Psoas muscle (tissue), 8 donors: ENCODE measurements around the gene CSRNP3. TPM values are rescaled to one million over a fixed set of nuclear protein-coding genes. Genes with fewer than 3 reads are reported as not detected.
"Not testable (repeated sequence)": the region's sequence is repeated elsewhere in the genome, so short reads cannot be mapped to it uniquely, and the experiment has no call there.

Source experiments
- ATAC-seq, 4 donors: fragments of 200-7000 bp; cut with Tn5 transposase; one replicate each; pipeline ENCODE4 v1.9.1; 2020; ENCODE audit warnings: moderate library complexity in 3 of 4, mild to moderate bottlenecking in 2 of 4
- DNase-seq, 2 donors: peaks; one replicate each; pipeline ENCODE4 v3.0.0-alpha.2; 2020
- H3K27ac ChIP-seq: fragments of 200-600 bp; one replicate; pipeline ENCODE4 v1.8.0; 2022
- H3K27me3 ChIP-seq, 3 donors: fragments of 200-600 bp in 1 of 3; one replicate each; pipeline versions ENCODE4 v1.6.1 to v1.8.0; 2013 to 2022; ENCODE audit warnings: low read length in 2 of 3, mild to moderate bottlenecking in 2 of 3, moderate library complexity in 1 of 3; ENCODE audit not compliant: insufficient read depth in 3 of 3
- H3K36me3 ChIP-seq, 2 donors: fragments of 200-600 bp in 1 of 2; one replicate each; pipeline versions ENCODE4 v1.6.1 to v1.8.0; 2013 to 2022; ENCODE audit warnings: low read depth in 1 of 2, mild to moderate bottlenecking in 1 of 2, moderate library complexity in 1 of 2; ENCODE audit not compliant: insufficient read depth in 1 of 2
- H3K4me1 ChIP-seq: fragments of 200-600 bp; one replicate; pipeline ENCODE4 v1.8.0; 2022
- H3K4me3 ChIP-seq: fragments of 200-600 bp; one replicate; pipeline ENCODE4 v1.8.0; 2022; ENCODE audit warnings: mild to moderate bottlenecking
- H3K9me3 ChIP-seq: fragments of 200-600 bp; one replicate; pipeline ENCODE4 v1.8.0; 2022
- WGBS, 3 donors: extraction: QIAGEN DNeasy Blood & Tissue Kit; methylation state at CpG; one replicate each; pipeline versions ENCODE4 v1.1.6 to v1.1.7; 2013; 5-methylcytosine and 5-hydroxymethylcytosine counted together
- intact Hi-C, 2 donors: fragments of 100-400 bp; cut with DNase I; formaldehyde crosslinking; loops; one replicate each; pipeline versions ENCODE4 v1.11.0 to v1.14.2; 2022
- polyA plus RNA-seq, 3 donors: library from polyadenylated mRNA; stranded (reverse); fragments of 200-250 nt; gene quantifications; one replicate each; pipeline ENCODE4 v1.2.3, GENCODE V29; 2013
- total RNA-seq, 4 donors: library from RNA; stranded (reverse); fragmentation: NEBNext Ultra II Directional in 2 of 4; extraction: Animal tissue kit (Norgen Biotek cat#: 25700) in 2 of 4; gene quantifications; one replicate each; pipeline versions ENCODE4 v1.2.1 to v1.2.4, GENCODE V29; 2021 to 2023
- TF ChIP-seq, protein P1 (sequence below): fragments of 200-600 bp; IDR thresholded peaks from one replicate; pipeline ENCODE4 v1.8.0; 2022; ENCODE audit warnings: antibody characterized with exemption
- donor health status: healthy with polysubstance abuse.
- donor health status: DM: no; HTN: no; CAD: no; lungs with moderate emphysema.
- donor health status: Bipolar disorder and iron deficiency.
- donor health status: healthy.
- donor health status: DM: yes; HTN: yes; CAD: no.
- donor health status: DM: no; HTN: no; CAD: no.
- donor health status: DM: no; HTN: no; CAD: no.
- donor health status: DM: yes; HTN: yes; CAD: no.

CSRNP3 gene
- total and polyA plus RNA-seq, 7 donors = 0.04 to 1.6 (median 0.13) TPM; not detected in 1

DNA sequence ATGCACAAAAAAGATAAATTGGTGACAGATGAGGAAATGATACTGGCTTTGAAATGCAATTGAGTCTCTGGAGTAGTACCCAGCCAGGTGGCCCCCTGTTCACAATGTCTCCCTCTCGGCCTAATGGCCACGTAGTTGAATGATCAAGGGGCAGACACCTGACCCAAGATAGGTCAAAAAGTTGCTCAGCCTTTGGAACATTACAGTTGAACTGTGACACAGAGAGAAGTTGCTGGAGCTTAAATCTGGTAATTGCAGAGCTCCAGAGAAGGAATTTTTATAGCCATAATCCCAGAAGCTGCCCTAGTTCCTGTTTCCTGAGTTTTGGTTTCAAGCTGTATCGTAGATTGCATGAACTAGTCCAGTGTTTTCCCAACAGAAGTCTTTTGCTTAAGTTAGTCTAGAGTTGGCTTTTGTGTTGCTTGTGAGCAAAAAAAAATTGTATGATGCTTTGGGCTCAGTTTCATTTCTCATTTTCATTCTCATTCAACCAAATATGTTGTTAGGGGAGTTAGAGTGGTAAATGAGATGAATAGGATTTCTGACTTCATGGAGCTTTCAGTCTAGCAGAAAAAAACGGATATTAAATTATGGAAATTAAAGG, 117.9 kb downstream of the CSRNP3 start:
- intact Hi-C loops = no loop called here
- no peaks in the 10 kb centered on the region for H3K36me3 ChIP-seq

DNA sequence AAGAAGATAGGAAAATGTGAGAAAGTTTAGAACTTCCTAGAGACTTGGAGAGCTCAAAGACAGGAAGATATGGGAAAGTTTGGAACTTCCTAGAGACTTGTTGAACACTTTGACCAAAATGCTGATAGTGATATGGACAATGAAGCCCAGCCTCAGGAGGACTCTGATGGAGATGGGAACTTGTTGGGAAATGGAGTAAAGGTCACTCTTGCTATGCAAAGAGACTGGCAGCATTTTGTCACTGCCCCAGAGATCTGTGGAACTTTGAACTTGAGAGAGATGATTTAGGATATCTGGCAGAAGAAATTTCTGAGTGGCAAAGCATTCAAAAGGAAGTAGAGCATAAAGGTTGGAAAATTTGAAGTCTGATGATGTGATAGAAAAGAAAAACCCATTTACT, 121.5 kb downstream of the CSRNP3 start:
- H3K4me3 ChIP-seq, H3K36me3 ChIP-seq, H3K4me1 ChIP-seq, H3K27ac ChIP-seq, intact Hi-C loops, ATAC-seq, H3K9me3 ChIP-seq, DNase-seq, H3K27me3 ChIP-seq: not testable (repeated sequence)

More for the DNA sequence above, 117.9 kb downstream of the CSRNP3 start:
- Histone ChIP-seq H3K9me3 (no peaks in the 10 kb centered on the region), H3K4me1 (no peaks in the 10 kb centered on the region), H3K4me3 (no peak overlapping the region), H3K27me3 (no peaks in the 10 kb centered on the region), H3K27ac (no peak overlapping the region)
- DNase-seq (no peak), ATAC-seq (no peak)
- 72 to 77% (median 76%) methylated on average over 4 of the region's 4 CpGs for WGBS, 3 donors
- TF ChIP-seq, protein P1, sequence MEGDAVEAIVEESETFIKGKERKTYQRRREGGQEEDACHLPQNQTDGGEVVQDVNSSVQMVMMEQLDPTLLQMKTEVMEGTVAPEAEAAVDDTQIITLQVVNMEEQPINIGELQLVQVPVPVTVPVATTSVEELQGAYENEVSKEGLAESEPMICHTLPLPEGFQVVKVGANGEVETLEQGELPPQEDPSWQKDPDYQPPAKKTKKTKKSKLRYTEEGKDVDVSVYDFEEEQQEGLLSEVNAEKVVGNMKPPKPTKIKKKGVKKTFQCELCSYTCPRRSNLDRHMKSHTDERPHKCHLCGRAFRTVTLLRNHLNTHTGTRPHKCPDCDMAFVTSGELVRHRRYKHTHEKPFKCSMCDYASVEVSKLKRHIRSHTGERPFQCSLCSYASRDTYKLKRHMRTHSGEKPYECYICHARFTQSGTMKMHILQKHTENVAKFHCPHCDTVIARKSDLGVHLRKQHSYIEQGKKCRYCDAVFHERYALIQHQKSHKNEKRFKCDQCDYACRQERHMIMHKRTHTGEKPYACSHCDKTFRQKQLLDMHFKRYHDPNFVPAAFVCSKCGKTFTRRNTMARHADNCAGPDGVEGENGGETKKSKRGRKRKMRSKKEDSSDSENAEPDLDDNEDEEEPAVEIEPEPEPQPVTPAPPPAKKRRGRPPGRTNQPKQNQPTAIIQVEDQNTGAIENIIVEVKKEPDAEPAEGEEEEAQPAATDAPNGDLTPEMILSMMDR = no peak

DNA sequence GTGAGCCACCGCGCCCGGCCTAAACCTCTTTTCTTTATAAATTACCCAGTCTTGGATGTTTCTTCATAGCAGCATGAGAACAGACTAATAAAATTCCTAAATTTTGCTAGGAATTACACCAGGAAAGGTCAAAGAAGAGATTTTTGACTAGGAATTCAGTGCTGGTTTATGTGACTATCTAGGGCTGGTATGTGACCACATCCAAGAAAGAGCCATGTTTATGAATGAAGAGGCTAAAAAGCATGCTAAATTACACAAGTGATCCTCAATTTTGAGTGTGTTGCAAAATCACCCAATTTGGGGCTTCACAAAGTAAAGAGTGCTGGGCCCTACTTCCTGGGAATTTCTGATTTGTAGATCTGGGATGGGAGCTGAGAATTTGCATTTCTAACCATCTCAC, 123.6 kb downstream of the CSRNP3 start:
- intact Hi-C loops = no loop called here
- WGBS, 3 donors = 95 to 100% (median 99%) methylated on average over 3 of the region's 3 CpGs
- TF ChIP-seq, protein P1 = no peak

DNA sequence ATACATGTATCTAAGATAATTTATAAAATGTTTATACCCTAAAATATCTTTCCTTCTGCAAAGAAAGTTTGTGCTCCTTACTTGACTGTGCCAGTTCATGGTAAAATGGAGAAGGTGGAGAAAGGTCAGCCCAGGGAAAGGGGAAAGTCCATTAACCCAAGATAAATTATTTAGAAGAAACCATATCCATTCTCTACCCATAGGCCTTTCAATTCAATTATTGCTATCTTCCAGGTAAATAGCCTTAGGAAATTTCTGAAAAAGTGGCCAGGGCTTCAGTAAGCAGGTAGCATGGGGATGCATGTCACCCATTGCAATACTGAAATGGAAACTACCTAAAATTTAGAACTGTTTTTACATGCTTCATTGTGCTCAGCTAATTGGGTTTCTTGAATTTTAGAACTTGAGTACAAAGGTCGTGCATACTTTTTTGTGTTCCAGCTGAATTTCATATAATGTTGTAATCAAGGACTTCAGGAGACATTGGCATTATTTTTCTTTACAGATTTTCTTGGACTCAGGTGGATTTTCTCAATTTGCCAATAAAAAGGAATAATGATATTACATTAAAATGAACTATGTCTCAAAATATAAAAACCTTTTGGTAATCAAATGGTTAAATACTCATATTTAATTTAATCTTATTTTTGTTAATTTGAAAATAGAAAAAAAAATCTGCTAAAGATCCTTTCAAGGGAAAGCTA, 124.9 kb downstream of the CSRNP3 start:
- no peak for DNase-seq
- H3K27ac ChIP-seq = no peak overlapping the region
- whole genome bisulfite sequencing, 3 donors = 77 to 87% (median 84%) methylated on average over 1 of the region's 1 CpG
- H3K27me3 ChIP-seq = no peaks in the 10 kb centered on the region
- intact Hi-C loops = no loop called here
- no peak for ATAC-seq
- no peaks in the 10 kb centered on the region for H3K36me3 ChIP-seq
- no peaks in the 10 kb centered on the region for H3K9me3 ChIP-seq
- no peaks in the 10 kb centered on the region for H3K4me1 ChIP-seq
- no peak overlapping the region for H3K4me3 ChIP-seq
- TF ChIP-seq, protein P1 = no peak

More for the DNA sequence above, 123.6 kb downstream of the CSRNP3 start:
- Histone ChIP-seq H3K4me1 (no peaks in the 10 kb centered on the region), H3K9me3 (no peaks in the 10 kb centered on the region), H3K27me3 (no peaks in the 10 kb centered on the region), H3K4me3 (no peak overlapping the region), H3K27ac (no peak overlapping the region), H3K36me3 (no peaks in the 10 kb centered on the region)
- ATAC-seq = no peak
- DNase-seq = no peak

DNA sequence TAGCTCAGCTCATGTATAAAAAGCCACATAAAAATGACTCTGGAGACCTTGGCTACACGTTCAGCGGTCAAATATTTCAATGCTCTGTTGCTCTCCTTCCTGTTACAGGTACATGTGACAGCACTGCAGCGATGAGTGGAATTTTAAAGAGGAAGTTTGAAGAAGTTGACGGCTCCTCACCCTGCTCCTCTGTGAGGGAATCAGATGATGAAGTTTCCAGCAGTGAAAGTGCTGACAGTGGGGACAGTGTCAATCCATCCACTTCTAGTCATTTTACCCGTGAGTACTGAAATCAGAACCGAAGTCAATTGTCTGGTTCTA, 125.4 kb downstream of the CSRNP3 start:
- DNase-seq (no peak), ATAC-seq (no peak)
- H3K27me3 ChIP-seq = no peaks in the 10 kb centered on the region
- no peaks in the 10 kb centered on the region for H3K9me3 ChIP-seq
- TF ChIP-seq, protein P1 = no peak
- H3K4me1 ChIP-seq = no peaks in the 10 kb centered on the region
- intact Hi-C loops = no loop called here
- H3K4me3 ChIP-seq = no peak overlapping the region
- no peak overlapping the region for H3K27ac ChIP-seq
- 65 to 70% (median 68%) methylated on average over 6 of the region's 6 CpGs for WGBS, 3 donors
- H3K36me3 ChIP-seq = no peaks in the 10 kb centered on the region
